DOHH2 (cell line): ENCODE measurements around the gene SLX4IP.

Experiments used
- EZH2phosphoT487 ChIP-seq: fragments of 200-600 bp; sonication (generic); IDR thresholded peaks from 2 replicates; pipeline ENCODE4 v1.6.1; 2017; ENCODE audit warnings: borderline replicate concordance, mild to moderate bottlenecking, antibody characterized with exemption, low read length, moderate library complexity, mixed read lengths
- TF ChIP-seq, protein P1 (sequence below): fragments of 200-600 bp; sonication (generic); IDR thresholded peaks from one replicate; pipeline ENCODE4 v1.5.1; 2014; ENCODE audit warnings: antibody characterized with exemption, mild to moderate bottlenecking, low read depth, low read length; ENCODE audit not compliant: poor library complexity, severe bottlenecking

DNA sequence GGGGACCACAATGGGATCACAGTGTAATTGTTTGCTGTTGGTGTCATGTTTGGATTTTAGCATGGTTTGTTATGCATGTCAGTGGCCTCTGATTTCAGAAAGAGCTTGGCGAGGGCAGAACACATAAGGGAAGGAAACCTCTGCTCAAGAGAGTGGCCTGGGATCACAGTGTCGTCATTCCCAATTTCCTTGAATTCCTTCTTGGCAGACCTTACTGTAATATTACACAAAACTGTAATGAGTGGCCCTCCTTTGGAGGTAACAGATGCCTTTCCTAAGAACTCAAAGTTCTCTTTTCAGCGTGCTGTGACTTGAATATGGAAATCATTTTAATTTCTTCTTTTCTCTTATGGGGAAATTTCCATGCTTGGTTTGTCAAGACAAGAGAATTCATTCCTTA is 191.8 kb downstream of the SLX4IP start:
- TF ChIP-seq, protein P1, sequence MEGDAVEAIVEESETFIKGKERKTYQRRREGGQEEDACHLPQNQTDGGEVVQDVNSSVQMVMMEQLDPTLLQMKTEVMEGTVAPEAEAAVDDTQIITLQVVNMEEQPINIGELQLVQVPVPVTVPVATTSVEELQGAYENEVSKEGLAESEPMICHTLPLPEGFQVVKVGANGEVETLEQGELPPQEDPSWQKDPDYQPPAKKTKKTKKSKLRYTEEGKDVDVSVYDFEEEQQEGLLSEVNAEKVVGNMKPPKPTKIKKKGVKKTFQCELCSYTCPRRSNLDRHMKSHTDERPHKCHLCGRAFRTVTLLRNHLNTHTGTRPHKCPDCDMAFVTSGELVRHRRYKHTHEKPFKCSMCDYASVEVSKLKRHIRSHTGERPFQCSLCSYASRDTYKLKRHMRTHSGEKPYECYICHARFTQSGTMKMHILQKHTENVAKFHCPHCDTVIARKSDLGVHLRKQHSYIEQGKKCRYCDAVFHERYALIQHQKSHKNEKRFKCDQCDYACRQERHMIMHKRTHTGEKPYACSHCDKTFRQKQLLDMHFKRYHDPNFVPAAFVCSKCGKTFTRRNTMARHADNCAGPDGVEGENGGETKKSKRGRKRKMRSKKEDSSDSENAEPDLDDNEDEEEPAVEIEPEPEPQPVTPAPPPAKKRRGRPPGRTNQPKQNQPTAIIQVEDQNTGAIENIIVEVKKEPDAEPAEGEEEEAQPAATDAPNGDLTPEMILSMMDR, result no peak
- no peak for TF ChIP-seq EZH2phosphoT487
